Glomerular endothelial cell (primary cell): Measurements from ENCODE around the gene TLCD3B. TPM values are rescaled to one million over a fixed set of nuclear protein-coding genes. Genes with fewer than 3 reads are reported as not detected.

Experiments
- DNase-seq: peaks from one replicate; pipeline ENCODE4 v3.0.0-alpha.2; 2011; ENCODE audit warnings: low read depth, low spot score; ENCODE audit errors: extremely low read depth
- total RNA-seq: library from RNA; depleted of rRNA; stranded (reverse); fragments of >200 nt; gene quantifications from 2 replicates; pipeline ENCODE4 v1.2.3, GENCODE V29; 2015

Gene TLCD3B, protein sequence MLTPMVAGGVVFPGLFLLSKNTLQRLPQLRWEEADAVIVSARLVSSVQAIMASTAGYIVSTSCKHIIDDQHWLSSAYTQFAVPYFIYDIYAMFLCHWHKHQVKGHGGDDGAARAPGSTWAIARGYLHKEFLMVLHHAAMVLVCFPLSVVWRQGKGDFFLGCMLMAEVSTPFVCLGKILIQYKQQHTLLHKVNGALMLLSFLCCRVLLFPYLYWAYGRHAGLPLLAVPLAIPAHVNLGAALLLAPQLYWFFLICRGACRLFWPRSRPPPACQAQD
- 0.82 TPM in 1 of 2 replicates, not detected in the other for total RNA-seq

DNA sequence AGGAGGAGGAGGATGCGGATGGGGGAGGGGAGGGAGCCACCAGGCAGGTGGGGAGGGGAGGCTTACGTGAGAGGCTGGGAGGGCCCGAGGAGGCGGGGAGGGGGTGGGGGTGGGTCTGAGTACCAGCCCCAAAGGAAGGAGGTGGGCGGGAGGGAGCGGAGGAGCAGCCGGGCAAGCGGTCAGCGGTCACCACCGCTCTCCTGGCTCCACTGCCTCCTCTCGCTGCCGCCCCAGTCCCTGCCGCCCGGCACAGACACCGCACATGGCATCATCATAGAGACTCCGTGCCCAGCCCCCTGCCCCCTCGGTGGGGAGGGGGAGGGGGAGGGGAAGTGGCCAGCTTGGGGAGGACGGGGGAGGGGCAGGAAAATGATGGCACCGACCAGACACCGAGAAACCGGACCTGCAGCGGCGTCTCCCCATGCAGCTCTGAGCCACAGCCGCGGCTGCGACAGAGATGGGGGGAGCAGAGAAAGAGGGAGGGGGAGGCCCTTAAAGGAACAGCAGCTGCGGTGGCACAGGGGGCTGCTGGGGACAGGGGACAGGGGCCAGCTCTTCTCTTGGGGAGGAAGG is at the start of gene TLCD3B:
Gene TLCD3B, minus strand, starts transcription at position 431 of the 573 bp plus-strand sequence. CDS start 744 bp downstream, outside the sequence.
- DNase-seq = no peak

DNA sequence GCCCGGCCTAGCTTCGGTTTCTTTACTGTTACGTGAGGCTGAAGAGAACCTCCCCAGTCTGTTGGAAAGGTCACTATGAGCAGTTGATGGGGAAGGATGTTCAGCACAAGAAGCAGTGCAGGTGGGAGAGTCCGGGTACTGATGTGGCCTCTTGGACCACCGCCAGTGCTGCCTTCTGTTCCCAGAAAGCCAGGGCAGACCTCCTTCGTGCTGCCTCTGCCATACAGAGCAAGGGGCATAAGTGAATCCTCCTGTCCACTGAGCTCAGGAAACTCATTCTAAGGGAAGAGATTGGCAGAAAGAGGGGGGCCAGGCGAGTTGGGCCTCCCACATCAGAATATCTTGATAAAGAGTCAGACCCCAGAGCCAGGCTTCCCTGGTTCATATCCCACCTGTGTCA is 48.4 kb upstream of the TLCD3B start:
- no peak for DNase-seq

DNA sequence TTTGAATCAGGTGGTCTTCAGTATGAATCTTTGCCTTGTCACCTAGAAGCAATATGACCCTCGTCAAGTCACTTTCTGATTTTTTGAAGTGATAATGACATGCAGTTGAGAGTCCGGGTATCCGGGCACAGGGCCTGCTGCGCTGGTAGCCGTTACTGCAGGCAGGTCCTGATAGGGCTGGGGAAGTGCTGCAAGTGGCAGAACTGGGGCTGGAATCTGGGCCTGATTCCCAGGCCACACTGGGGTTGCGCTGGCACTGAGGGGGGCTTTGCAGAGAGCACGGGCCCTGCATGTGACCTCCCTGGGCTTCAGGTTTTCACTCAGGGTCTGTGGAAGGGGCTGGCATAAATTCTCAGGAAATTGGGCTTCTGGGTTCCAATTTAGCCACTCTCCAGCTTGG is 47.7 kb upstream of the TLCD3B start:
- DNase-seq = no peak

DNA sequence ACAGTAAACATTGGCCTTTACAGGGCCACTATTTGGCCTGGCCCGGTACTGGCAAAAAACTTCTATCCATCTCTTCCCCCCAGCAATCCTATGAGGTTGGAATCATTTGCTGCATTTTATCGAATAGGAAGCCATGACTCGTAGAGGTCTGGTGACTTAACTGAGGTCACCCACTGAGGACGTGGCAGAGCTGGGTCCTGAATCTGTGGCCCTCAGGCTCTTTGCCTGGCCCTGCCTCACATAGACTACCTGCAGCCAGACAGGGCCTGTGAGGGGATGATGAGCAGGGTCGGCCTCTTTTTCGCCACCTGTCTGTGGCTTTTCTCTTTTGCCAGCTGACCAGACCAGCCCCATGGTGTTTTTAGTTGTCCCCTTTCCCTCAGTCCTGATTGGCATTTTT is 46.6 kb upstream of the TLCD3B start:
- DNase-seq = no peak

DNA sequence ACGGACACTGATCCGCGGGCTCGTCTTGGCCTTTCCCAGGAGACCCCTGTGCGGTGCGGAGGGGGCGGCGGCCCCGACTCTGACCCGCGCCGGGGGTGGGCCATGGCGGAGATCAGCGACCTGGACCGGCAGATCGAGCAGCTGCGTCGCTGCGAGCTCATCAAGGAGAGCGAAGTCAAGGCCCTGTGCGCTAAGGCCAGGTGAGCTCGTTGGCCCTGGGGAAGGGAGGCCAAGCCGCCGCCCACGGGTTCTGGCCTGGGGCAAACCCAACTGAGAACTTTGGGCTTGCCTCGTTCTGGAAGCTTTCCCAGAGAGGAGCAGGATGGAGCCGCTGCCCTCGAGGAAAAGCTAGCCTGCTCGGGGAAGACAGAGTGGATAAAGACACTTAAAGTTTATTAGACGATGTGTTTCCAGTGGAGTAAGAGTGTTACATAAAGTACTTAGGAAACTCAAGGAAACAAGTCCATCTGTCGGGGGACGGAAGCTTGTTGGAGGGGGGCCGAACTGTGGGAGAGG is 45.3 kb upstream of the TLCD3B start:
- DNase-seq = no peak

DNA sequence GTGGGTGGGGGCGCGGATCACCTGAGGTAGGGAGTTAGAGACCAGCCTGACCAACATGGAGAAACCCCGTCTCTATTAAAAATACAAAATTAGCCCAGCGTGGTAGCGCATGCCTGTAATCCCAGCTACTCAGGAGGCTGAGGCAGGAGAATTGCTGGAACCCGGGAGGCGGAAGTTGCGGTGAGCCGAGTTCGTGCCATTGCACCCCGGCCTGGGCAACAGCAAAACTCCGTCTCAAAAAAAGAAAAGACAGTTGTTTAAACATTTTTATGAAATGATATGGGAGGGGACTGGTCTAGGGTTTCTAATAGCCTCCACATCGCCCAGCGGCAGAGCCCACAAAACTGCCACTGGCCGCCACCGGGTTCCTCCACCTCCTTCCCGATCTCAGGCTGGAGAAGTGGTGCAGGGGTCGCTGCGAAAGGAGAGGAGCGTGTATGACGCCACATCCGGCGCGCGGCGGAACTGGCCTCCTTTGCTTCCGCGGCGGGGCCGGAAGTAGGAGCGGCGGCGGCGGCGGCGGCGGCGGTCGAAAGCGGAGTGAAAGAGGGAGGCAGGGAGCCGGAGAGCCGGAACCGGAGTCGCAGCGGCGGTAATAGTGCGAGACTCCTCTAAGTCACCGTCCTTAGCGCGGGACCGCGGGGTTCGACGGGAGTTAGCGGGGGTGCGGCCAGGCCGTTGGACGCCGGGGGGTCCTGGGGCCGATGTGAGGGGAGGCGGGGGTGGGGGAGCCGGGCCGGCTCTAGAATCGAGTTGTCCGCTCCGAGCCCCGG is 44.6 kb upstream of the TLCD3B start, which contains the start of gene PPP4C:
Gene PPP4C, plus strand, starts transcription at position 492 of the 773 bp plus-strand sequence. CDS start 384 bp downstream, outside the sequence.
- no peak for DNase-seq

DNA sequence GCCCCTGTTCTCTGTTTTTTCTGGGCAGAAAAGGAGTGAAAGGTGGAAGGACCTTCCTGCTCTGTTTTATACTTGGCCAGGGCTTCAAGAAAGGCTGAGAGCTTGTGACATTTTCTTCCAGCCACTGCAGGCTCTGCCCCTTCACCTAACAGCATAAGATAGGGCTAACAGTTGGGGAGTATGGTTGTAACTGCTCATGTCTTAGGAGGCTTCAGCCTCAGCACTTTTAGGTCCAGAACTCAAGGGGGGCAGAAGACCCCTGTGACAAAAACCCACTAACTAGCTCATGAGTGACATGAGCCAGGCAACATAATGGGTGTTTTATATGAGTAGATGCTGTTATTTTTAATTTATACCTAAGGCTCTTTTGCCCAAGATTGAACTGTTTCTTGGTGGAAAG is 39.4 kb upstream of the TLCD3B start:
- no peak for DNase-seq

DNA sequence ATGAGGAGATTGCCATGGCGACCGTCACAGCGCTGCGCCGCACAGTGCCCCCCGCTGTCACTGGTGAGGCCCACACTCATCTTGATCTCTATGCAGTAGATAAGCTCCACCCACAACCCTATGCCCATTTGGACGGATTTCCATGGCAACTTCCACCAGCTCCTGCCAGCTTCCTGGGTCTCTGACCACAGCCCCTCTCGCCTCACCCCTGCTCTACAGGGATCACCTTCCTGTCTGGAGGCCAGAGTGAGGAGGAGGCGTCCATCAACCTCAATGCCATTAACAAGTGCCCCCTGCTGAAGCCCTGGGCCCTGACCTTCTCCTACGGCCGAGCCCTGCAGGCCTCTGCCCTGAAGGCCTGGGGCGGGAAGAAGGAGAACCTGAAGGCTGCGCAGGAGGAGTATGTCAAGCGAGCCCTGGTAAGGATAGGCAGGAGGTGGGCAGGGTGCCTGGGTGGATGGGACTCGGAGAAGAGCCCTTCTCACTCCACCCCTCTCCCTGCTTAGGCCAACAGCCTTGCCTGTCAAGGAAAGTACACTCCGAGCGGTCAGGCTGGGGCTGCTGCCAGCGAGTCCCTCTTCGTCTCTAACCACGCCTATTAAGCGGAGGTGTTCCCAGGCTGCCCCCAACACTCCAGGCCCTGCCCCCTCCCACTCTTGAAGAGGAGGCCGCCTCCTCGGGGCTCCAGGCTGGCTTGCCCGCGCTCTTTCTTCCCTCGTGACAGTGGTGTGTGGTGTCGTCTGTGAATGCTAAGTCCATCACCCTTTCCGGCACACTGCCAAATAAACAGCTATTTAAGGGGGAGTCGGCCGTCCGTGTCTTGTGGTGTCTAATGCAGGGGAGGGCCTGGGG is 38.8 kb upstream of the TLCD3B start:
- DNase-seq = no peak

DNA sequence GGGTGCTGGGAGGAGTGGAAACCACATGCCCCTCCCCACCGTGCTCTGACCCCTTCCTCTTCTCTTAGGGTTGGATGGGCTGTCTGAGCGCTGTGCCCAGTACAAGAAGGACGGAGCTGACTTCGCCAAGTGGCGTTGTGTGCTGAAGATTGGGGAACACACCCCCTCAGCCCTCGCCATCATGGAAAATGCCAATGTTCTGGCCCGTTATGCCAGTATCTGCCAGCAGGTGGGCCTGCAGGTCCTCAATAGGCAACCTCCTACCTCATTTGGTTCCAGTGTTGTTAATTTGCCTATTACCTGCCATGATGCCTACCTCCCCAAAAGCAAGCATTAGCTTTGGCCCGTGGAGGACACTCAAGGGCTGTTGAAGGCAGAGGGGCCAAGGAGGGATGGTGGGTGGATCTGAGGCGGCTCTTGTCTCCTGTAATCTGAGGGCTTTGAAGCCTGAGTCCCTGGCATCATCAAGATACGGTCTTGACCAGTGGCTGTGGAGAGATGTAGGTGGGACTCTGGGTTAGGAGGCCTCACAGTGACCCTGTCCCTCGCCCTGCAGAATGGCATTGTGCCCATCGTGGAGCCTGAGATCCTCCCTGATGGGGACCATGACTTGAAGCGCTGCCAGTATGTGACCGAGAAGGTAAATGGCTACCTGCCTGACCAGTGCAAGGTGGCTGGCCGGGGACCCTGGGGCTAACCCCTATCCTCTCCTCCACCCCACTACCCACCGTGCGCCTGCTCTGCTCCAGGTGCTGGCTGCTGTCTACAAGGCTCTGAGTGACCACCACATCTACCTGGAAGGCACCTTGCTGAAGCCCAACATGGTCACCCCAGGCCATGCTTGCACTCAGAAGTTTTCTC is 37.9 kb upstream of the TLCD3B start:
- no peak for DNase-seq

DNA sequence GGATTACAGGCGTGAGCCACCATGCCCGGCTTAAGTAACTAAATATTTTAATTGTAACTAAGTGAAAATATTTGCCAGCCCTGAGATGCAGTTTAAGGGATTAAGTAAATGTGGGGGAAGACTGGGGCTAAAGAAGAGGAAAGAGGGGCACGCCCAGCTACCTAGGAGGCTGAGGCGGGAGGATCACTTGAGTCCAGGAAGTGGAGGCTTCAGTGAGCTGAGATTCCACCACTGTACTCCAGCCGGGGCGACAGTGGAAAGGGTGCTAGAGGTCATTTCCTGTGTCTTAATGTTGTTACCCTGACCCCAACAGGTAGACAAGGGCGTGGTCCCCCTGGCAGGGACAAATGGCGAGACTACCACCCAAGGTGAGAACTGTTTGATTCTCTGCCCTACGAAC is 37.3 kb upstream of the TLCD3B start:
- DNase-seq = no peak

DNA sequence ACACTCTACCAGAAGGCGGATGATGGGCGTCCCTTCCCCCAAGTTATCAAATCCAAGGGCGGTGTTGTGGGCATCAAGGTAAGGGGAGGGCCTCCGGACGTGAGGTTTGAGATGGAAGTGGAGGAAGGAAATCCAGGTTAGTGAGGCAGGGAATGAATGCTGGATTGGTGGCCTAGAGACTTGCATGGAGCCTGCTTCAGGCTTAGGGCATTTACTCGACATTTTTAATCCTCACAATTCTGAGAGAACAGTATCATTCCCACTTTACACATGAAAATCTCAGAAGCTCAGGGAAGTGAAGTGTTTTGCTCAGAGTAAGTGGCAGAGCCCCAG is 36.5 kb upstream of the TLCD3B start:
- no peak for DNase-seq

DNA sequence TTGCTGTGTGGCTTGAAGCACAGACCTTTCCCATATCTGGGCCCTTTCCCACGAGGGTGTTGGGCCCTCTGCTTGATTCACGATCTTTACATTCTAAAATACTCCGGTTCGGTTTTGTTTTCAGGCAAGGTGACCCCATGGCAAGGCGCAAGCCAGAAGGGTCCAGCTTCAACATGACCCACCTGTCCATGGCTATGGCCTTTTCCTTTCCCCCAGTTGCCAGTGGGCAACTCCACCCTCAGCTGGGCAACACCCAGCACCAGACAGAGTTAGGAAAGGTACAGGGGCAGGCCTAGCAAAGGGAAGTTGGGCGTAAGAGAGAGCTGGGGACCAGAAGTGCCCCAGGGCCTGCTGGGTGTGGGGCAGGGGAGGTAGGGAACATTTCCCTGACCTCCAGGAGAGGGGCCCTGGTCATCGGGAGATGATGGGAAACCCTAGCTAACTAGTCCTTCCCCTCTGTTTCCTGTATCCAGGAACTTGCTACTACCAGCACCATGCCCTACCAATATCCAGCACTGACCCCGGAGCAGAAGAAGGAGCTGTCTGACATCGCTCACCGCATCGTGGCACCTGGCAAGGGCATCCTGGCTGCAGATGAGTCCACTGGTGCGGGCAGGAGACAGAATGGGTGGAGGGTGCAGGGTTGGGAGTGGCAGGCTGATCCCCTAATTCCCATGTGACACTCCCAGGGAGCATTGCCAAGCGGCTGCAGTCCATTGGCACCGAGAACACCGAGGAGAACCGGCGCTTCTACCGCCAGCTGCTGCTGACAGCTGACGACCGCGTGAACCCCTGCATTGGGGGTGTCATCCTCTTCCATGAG is 35.9 kb upstream of the TLCD3B start:
- DNase-seq = no peak

DNA sequence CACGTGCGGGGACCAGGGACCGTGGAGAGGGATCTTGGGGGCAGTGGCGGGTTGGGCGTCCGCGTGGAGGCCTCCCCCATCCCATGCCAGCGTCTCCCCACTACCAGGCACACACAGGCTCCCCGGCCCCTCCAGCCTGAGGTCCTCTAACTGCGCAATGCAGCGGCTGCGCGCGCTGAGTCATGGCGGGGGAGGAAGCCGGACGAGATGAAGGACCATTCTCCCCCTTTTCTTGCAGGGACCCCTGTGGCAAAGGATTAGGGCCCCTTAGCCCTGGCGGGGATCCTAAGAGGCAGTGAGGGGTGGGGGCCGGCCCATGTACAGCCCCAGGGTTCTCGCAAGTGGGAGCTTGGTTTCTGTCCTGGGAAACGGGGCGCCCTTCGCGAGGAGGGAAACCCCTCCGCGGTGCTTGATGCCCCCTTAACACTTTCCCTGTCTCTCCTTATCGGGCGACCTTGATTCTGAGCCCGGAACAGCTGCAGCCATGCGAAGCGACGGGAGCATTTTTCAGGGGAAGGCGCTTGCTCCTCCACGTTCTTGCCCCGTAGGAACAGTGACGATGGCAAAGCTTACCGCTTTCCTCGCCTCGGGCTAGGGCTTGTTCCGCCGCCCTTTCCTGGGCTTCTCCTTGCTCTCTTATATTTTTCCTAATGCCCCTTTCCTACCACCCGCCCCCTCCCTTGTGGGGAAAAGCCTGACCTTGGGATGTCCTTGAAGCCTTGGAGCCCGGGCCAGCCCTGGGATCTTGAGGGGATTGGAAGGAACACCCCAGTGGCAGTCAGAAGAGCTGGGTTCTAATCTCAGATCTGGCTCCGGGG is 35.1 kb upstream of the TLCD3B start:
- DNase-seq = no peak

DNA sequence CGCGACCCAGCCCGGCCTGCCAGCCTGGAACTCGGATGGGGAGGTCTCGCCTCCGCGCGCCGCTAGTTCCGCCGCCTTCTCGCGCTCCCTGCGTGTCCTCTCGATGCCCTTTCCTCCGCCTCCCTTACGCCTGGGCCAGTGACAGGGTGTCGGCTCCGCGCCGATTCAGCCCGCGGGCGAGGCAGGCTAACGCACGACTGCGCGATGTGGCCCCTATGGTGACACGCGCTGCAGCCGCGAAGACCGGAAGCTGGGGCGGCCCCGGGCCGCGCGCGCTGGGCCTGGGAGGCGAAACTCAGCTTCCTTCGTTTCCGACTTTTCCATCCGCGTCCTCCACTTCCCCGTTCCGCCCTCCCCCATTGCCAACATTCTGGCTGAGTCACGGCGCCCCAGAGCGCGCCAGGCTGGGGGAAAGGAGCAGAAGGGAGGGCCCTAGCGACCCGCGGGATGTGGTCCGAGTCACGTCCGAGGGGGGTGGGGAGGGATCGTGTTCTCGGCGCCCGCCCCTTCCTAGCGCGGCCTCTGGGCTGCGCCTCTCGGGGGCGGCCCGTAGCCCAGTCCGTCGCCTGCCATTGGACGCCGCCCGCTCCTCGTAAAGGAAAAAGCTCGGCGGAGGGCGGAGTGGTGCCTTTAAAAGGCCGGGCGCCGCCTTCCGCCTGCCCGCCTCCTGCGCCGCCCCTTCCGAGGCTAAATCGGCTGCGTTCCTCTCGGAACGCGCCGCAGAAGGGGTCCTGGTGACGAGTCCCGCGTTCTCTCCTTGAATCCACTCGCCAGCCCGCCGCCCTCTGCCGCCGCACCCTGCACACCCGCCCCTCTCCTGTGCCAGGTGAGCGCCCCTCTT is 34.3 kb upstream of the TLCD3B start, which contains the start of gene ALDOA:
Gene ALDOA, plus strand, starts transcription at position 659 of the 841 bp plus-strand sequence. CDS start 1,138 bp downstream, outside the sequence.
- peak; percentile 79 for DNase-seq

DNA sequence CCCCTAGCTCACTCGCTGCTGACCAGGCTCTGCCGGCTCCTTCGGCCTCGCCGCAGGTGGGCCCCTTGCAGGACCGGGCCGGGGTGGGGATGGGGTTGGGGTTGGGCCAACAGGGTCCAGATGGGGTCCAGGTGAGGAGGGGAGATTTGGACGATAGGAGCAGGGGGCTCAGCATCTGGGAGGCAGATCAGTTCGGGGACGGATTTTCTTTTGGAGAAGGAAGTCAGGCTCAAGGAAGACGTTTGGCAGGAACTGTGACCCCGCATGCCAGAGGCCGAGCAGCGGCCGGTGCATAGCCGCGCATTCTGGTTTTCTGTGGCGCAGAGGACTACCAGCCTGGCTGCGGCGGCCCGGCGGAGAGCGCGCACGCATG is 33.6 kb upstream of the TLCD3B start:
- DNase-seq = no peak

DNA sequence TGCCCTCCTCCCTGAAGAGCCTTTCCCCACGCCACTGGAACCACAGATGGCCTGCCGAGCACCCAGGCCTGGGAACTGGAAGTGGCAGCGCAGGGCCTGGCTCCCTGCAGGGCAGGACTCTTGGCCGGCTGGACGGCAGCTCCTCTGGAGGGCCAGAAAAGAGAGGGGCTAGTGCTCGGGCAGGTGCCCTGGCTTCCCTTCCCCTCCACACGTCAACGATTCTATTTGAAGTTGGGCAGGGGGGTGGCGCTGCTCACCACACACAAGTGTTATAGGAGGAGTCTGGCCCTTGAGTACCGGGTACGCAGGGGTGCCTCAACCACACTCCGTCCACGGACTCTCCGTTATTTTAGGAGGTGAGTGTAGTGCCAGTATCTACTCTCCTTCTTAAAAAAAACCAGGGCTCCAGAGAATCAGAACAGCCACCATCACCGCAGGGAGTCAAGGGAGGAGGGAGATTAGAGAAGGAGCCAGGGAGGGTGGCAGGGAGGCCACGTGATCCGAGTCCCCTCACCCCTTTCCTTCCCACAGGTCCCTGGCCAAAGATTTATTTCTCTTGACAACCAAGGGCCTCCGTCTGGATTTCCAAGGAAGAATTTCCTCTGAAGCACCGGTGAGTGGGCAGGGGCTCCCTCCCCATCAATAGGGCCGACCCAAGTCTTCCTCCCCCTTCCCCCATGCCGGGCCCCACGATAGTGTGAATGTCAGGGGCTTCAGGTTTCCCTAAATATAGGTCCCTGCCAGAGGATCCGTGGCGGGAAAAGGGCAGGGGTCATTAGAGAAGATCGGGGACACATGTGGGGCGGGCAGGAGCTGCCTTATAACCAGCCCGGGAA is 33.0 kb upstream of the TLCD3B start:
- no peak for DNase-seq
